A549 (cell line): ENCODE data around the gene PDE3A.

Experiments
- CEBPB ChIP-seq, 2 experiments: fragments of >200 bp in 1 of 2; sonication (Bioruptor Twin) in 1 of 2; formaldehyde crosslinking in 1 of 2; IDR thresholded peaks; 2 replicates each; pipeline ENCODE4 v1.6.1; 2012 to 2016
- JUN ChIP-seq, 2 experiments: fragments of >200 bp; sonication (Bioruptor Twin); formaldehyde crosslinking; IDR thresholded peaks; 2 replicates in 1 of 2; 3 replicates in 1 of 2; pipeline ENCODE4 v1.6.1; 2016 to 2017
- RAD21 ChIP-seq, 2 experiments: fragments of >200 bp in 1 of 2; sonication (Bioruptor Twin) in 1 of 2; formaldehyde crosslinking in 1 of 2; IDR thresholded peaks in 1 of 2; conservative IDR thresholded peaks in 1 of 2; 2 replicates in 1 of 2; 3 replicates in 1 of 2; pipeline ENCODE4 v1.6.1; 2012 to 2018; ENCODE audit warnings: inconsistent platforms in 1 of 2
- SREBF2 ChIP-seq: fragments of 450-650 bp; IDR thresholded peaks from 2 replicates; pipeline ENCODE4 v1.6.1; 2014; ENCODE audit warnings: mild to moderate bottlenecking, moderate library complexity
- ZFP36 ChIP-seq: fragments of 450-650 bp; IDR thresholded peaks from 2 replicates; pipeline ENCODE4 v1.6.1; 2014; ENCODE audit warnings: borderline replicate concordance; ENCODE audit not compliant: partially characterized antibody
- TF ChIP-seq, protein P1 (sequence below): fragments of >200 bp; sonication (Bioruptor Twin); formaldehyde crosslinking; IDR thresholded peaks from 3 replicates; pipeline ENCODE4 v1.5.1; 2016

DNA sequence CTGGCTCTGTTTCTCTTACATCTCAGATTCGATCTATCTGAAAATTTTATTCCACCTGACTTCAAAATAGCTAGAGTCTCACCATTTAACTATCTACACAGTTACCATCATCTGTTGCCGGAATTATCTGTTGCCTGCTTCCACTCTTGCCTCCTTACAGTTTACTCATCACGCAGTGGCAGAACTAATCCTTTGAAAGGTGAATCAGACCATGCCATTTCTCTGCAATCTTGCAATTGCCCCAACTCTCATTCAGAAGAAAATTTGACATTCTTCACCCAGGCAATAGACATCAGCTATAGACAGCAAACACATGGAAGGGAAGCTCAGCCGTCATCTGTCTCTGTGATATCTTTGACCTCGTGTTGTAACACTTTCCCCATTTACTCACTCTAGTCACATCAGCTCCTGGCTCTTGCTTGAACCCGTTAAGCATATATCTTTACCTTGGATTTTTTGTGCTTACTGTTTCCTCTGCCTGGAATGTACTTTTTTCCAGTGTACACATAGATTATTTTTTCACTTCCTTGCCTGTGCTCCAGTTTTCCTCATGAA is 85.5 kb downstream of the PDE3A start:
- TF ChIP-seq, protein P1, sequence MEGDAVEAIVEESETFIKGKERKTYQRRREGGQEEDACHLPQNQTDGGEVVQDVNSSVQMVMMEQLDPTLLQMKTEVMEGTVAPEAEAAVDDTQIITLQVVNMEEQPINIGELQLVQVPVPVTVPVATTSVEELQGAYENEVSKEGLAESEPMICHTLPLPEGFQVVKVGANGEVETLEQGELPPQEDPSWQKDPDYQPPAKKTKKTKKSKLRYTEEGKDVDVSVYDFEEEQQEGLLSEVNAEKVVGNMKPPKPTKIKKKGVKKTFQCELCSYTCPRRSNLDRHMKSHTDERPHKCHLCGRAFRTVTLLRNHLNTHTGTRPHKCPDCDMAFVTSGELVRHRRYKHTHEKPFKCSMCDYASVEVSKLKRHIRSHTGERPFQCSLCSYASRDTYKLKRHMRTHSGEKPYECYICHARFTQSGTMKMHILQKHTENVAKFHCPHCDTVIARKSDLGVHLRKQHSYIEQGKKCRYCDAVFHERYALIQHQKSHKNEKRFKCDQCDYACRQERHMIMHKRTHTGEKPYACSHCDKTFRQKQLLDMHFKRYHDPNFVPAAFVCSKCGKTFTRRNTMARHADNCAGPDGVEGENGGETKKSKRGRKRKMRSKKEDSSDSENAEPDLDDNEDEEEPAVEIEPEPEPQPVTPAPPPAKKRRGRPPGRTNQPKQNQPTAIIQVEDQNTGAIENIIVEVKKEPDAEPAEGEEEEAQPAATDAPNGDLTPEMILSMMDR, result no peak
- no peak for TF ChIP-seq JUN (IDR thresholded peaks at IDR 0.05)
- no peak for TF ChIP-seq ZFP36
- no peak for TF ChIP-seq CEBPB (IDR thresholded peaks at IDR 0.05)
- TF ChIP-seq SREBF2, result no peak
- no peak for TF ChIP-seq RAD21 (conservative IDR thresholded peaks at IDR 0.05 in 1 of 2, IDR thresholded peaks at IDR 0.05 in 1 of 2)
